ENCODE measurements around the gene HRH3. TPM values are rescaled to one million over a fixed set of nuclear protein-coding genes. Genes with fewer than 3 reads are reported as not detected.
A peak's percentile ranks its signal among the peaks of the same experiment; 100 is the strongest.

The HRH3 gene
- total RNA-seq = under 1 TPM in 1 of 2 donors, not detected in 1; 0.44 TPM
- 1.5 TPM for polyA plus RNA-seq (2013, experiment 1 of 2)
- polyA plus RNA-seq (2013, experiment 2 of 2) = 1.4 TPM
- long read RNA-seq, experiment 1 = 0 reads
- long read RNA-seq, experiment 2 = 0 reads
- long read RNA-seq, experiment 3 = 0 reads
- long read RNA-seq, experiment 4 = 0 reads

- Mint-ChIP-seq H3K4me3 (peak within 1 kb of the TSS; percentile 37), H3K27ac (no peak within 1 kb of the TSS), H3K9me3 (no peaks in the 10 kb centered on the region), H3K36me3 (ENCODE audit: low read depth) (no peaks in the 10 kb centered on the region), H3K4me1 (peaks cover 3% of the 10 kb centered on the region), H3K27me3 (ENCODE audit: insufficient read depth) (peaks cover 75% of the 10 kb centered on the region)
- H3K36me3 ChIP-seq (ENCODE audit: control insufficient read depth, insufficient read depth, low read length) = no peaks in the 10 kb centered on the region
- TF ChIP-seq CTCF (conservative IDR thresholded peaks at IDR 0.05) = no peak
- WGBS, 2 experiments (ENCODE audit: insufficient coverage in 1 of 2, insufficient read length in 1 of 2) = 1% methylated on average over 20 to 84 of the region's 84 CpGs
- H3K4me3 ChIP-seq (ENCODE audit: low read length) = no peak within 1 kb of the TSS
- peaks cover 4% of the 10 kb centered on the region for H3K4me1 ChIP-seq (ENCODE audit: control insufficient read depth, insufficient read depth, low read length)
- no peak within 1 kb of the TSS for H3K27ac ChIP-seq (ENCODE audit: low read depth, low read length)
- peak; percentile 94 for DNase-seq
- H3K27me3 ChIP-seq (ENCODE audit: control insufficient read depth, insufficient read depth, low read length, poor library complexity, severe bottlenecking) = peaks cover 86% of the 10 kb centered on the region
- H3K9ac ChIP-seq (ENCODE audit: extremely low read depth, low read length, poor library complexity, severe bottlenecking) = no peak within 1 kb of the TSS
- no peaks in the 10 kb centered on the region for H3K9me3 ChIP-seq (ENCODE audit: control insufficient read depth, low read length)
Measured at GRCh38 chr20:62219992-62220665, at the start of gene HRH3. HRH3 (minus strand) TSS chr20:62220278; CDS start chr20:62219970, 308 bp downstream.

DNA sequence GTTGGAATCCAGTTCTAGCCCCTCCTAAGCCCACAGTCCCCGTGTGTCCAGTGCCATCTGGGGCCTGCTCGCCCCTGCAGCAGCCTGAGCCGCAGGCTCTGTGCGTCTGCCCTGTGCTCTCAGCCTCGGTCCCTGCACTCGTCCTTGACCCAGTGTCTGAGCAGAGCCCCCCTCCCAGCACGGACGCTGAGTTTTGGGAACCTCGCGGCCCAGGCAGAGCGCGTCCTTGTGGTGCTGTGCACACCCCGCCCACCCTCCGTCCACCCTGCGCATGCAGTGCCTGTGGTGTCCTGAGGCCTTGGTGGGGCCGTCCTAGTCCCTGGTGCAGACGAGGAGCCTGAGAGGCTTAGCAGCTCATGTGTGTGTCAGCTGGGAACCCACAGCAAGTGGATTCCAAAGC is 49.8 kb upstream of the HRH3 start:
- peaks cover 15% of the 10 kb centered on the region for H3K9me3 Mint-ChIP-seq
- Histone ChIP-seq H3K9me3 (ENCODE audit: control insufficient read depth, low read length) (peaks cover 16% of the 10 kb centered on the region), H3K4me1 (ENCODE audit: control insufficient read depth, insufficient read depth, low read length) (no peaks in the 10 kb centered on the region), H3K27me3 (ENCODE audit: control insufficient read depth, insufficient read depth, low read length, poor library complexity, severe bottlenecking) (no peaks in the 10 kb centered on the region), H3K36me3 (ENCODE audit: control insufficient read depth, insufficient read depth, low read length) (peaks cover 49% of the 10 kb centered on the region), H3K27ac (ENCODE audit: low read depth, low read length) (no peak overlapping the region), H3K9ac (ENCODE audit: extremely low read depth, low read length, poor library complexity, severe bottlenecking) (no peak overlapping the region), H3K4me3 (ENCODE audit: low read length) (no peak overlapping the region)
- H3K27ac Mint-ChIP-seq = no peak overlapping the region
- TF ChIP-seq CTCF (conservative IDR thresholded peaks at IDR 0.05) = no peak
- no peak for DNase-seq
- whole genome bisulfite sequencing, 2 experiments (ENCODE audit: insufficient coverage in 1 of 2, insufficient read length in 1 of 2) = 91 to 93% methylated on average over 13 to 17 of the region's 17 CpGs
- H3K4me3 Mint-ChIP-seq = no peak overlapping the region
- no peaks in the 10 kb centered on the region for H3K4me1 Mint-ChIP-seq
- peaks cover 62% of the 10 kb centered on the region for H3K36me3 Mint-ChIP-seq (ENCODE audit: low read depth)
- H3K27me3 Mint-ChIP-seq (ENCODE audit: insufficient read depth) = no peaks in the 10 kb centered on the region

DNA sequence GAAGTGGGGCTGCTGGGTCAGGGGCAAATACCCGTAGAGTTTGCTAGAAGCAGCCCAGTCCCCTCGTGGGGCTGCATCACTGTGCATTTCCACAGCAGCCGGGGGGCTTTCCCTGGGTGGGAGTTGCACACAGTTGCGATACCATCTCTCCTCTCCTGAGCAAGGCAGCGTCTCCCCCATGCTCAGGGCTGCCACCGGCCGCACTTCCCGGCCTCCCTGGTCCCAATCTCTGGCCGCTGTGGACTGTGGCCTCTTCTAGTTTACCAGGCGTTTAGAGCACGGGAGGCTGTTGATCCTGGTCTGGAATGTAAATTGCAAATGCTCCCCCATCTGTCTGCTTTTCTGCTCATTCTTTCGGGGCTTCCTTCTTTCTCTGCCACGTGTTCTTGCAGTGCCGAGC is 49.3 kb upstream of the HRH3 start:
- Mint-ChIP-seq H3K4me3 (no peak overlapping the region), H3K27me3 (ENCODE audit: insufficient read depth) (no peaks in the 10 kb centered on the region), H3K4me1 (no peaks in the 10 kb centered on the region), H3K9me3 (peaks cover 20% of the 10 kb centered on the region), H3K27ac (no peak overlapping the region), H3K36me3 (ENCODE audit: low read depth) (peaks cover 62% of the 10 kb centered on the region)
- Histone ChIP-seq H3K9me3 (ENCODE audit: control insufficient read depth, low read length) (peaks cover 21% of the 10 kb centered on the region), H3K9ac (ENCODE audit: extremely low read depth, low read length, poor library complexity, severe bottlenecking) (no peak overlapping the region), H3K4me1 (ENCODE audit: control insufficient read depth, insufficient read depth, low read length) (no peaks in the 10 kb centered on the region), H3K27ac (ENCODE audit: low read depth, low read length) (no peak overlapping the region), H3K27me3 (ENCODE audit: control insufficient read depth, insufficient read depth, low read length, poor library complexity, severe bottlenecking) (no peaks in the 10 kb centered on the region), H3K4me3 (ENCODE audit: low read length) (no peak overlapping the region), H3K36me3 (ENCODE audit: control insufficient read depth, insufficient read depth, low read length) (peaks cover 54% of the 10 kb centered on the region)
- DNase-seq = no peak
- 90 to 91% methylated on average over 14 of the region's 14 CpGs for WGBS, 2 experiments (ENCODE audit: insufficient coverage in 1 of 2, insufficient read length in 1 of 2)
- TF ChIP-seq CTCF (conservative IDR thresholded peaks at IDR 0.05) = no peak
